ENCODE data around the gene LYRM4.

DNA sequence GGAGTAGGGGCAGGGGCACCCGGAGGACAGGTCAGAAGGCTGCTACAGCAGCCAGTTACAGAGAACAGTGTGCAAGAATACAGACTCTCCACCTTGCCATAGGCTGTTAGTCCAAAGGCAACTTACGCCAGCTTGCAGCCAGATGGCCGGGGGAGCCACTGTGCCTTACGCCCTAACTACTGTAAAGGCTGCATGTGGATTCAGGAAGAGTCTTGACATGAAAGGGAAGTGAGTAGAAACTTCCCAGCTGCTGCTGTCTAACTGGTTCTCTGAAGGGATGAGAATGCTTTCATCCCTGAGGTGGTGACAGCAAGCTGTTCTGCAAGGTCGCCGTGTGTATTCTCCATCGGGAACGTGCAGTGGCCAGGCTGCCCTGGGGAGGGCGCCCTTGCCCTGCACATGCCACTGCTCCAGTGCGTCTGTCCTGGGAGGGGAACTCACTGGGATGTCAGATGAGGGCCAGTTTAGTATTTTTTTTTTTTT is 46.1 kb downstream of the LYRM4 start:
- TF ChIP-seq, protein P1, sequence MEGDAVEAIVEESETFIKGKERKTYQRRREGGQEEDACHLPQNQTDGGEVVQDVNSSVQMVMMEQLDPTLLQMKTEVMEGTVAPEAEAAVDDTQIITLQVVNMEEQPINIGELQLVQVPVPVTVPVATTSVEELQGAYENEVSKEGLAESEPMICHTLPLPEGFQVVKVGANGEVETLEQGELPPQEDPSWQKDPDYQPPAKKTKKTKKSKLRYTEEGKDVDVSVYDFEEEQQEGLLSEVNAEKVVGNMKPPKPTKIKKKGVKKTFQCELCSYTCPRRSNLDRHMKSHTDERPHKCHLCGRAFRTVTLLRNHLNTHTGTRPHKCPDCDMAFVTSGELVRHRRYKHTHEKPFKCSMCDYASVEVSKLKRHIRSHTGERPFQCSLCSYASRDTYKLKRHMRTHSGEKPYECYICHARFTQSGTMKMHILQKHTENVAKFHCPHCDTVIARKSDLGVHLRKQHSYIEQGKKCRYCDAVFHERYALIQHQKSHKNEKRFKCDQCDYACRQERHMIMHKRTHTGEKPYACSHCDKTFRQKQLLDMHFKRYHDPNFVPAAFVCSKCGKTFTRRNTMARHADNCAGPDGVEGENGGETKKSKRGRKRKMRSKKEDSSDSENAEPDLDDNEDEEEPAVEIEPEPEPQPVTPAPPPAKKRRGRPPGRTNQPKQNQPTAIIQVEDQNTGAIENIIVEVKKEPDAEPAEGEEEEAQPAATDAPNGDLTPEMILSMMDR (IDR thresholded peaks at IDR 0.05) = peak; percentile 80
- no peak for TF ChIP-seq ZFX (IDR thresholded peaks at IDR 0.05; ENCODE audit: borderline replicate concordance)
